ENCODE measurements around the gene RXYLT1. TPM values are rescaled to one million over a fixed set of nuclear protein-coding genes. Genes with fewer than 3 reads are reported as not detected.

Gene RXYLT1
- total and polyA plus RNA-seq, 2 donors (not counting 1 experiment from before 2014, with no cell fraction given) = 13.2 to 19.6 TPM

DNA sequence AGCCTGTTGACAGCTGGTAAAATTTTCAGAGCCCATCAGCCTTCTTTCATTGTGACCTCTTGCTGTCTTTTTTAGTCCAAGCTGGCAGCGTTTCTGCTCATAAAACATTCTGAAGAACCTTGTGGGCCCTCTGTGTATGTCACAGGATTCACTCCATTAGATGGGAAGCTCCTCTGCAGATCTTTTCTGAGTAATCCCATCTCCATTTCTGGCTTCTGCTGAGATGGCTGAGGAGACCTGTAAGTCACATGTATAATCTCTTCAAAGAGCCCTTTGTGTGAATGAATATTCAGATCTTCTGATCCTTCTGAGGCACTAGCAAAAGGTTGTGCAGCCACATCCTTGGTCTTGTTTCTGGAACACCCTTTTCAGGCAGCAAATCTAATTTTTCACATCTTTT lies 2.8 kb downstream of the RXYLT1 start:
- no peaks in the 10 kb centered on the region for H4K20me1 ChIP-seq (ENCODE audit: control insufficient read depth, extremely low read depth, insufficient read depth, low read length)
- H3K4me3 ChIP-seq (replicated peaks in 1 of 4; ENCODE audit: control extremely low read depth in 1 of 4, insufficient read depth in 1 of 4, low read depth in 3 of 4, low read length in 4 of 4) = no peak overlapping the region
- H3K27me3 ChIP-seq (ENCODE audit: control insufficient read depth, insufficient read depth, low read length) = no peaks in the 10 kb centered on the region
- no peak overlapping the region for H3K4me2 ChIP-seq (ENCODE audit: extremely low read depth, insufficient read depth, low read length)
- no peak overlapping the region for H3K9ac ChIP-seq (ENCODE audit: insufficient read depth, low read length)
- H3K9me3 ChIP-seq (ENCODE audit: control insufficient read depth, insufficient read depth, low read depth, low read length) = no peaks in the 10 kb centered on the region
- H2AFZ ChIP-seq (ENCODE audit: low read length) = no peak overlapping the region
- H3K4me1 ChIP-seq (ENCODE audit: control insufficient read depth, extremely low read depth, insufficient read depth, low read length) = no peaks in the 10 kb centered on the region
- H3K36me3 ChIP-seq (ENCODE audit: control insufficient read depth, insufficient read depth, low read length) = no peaks in the 10 kb centered on the region
- no peak for TF ChIP-seq EZH2 (IDR thresholded peaks at IDR 0.05; ENCODE audit: low read length, missing control alignments)
- TF ChIP-seq, protein P1, sequence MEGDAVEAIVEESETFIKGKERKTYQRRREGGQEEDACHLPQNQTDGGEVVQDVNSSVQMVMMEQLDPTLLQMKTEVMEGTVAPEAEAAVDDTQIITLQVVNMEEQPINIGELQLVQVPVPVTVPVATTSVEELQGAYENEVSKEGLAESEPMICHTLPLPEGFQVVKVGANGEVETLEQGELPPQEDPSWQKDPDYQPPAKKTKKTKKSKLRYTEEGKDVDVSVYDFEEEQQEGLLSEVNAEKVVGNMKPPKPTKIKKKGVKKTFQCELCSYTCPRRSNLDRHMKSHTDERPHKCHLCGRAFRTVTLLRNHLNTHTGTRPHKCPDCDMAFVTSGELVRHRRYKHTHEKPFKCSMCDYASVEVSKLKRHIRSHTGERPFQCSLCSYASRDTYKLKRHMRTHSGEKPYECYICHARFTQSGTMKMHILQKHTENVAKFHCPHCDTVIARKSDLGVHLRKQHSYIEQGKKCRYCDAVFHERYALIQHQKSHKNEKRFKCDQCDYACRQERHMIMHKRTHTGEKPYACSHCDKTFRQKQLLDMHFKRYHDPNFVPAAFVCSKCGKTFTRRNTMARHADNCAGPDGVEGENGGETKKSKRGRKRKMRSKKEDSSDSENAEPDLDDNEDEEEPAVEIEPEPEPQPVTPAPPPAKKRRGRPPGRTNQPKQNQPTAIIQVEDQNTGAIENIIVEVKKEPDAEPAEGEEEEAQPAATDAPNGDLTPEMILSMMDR (conservative IDR thresholded peaks at IDR 0.05 in 1 of 2, IDR thresholded peaks at IDR 0.05 in 1 of 2; ENCODE audit: low read depth in 1 of 2, low read length in 2 of 2) = no peak
- no peak overlapping the region for H3K27ac ChIP-seq (ENCODE audit: insufficient read depth, low read length)
- peaks cover 3% of the 10 kb centered on the region for H3K79me2 ChIP-seq (ENCODE audit: control insufficient read depth, insufficient read depth, low read length)
- no peak for DNase-seq (ENCODE audit: low read depth in 2 of 2)

DNA sequence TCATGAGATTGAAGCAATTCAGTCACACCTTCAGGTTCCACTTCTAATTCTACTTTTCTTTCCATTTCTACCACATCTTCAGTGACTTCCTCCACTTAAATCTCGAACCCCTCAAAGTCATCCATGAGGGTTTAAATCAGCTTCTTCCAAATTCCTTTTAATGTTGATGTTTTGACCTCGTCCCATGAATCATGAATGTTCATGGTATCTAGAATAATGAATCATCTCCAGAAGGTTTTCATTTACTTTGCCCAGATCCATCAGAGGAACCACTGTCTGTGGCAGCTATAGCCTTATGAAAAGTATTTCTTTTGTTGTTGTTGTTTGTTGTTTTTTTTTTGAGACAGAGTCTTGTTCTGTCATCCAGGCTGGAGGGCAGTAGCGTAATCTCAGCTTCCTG lies 7.6 kb downstream of the RXYLT1 start:
- peaks cover 2% of the 10 kb centered on the region for H3K36me3 ChIP-seq (ENCODE audit: control insufficient read depth, insufficient read depth, low read length)
- H3K79me2 ChIP-seq (ENCODE audit: control insufficient read depth, insufficient read depth, low read length) = no peaks in the 10 kb centered on the region
- no peaks in the 10 kb centered on the region for H3K9me3 ChIP-seq (ENCODE audit: control insufficient read depth, insufficient read depth, low read depth, low read length)
- H4K20me1 ChIP-seq (ENCODE audit: control insufficient read depth, extremely low read depth, insufficient read depth, low read length) = no peaks in the 10 kb centered on the region
- H3K9ac ChIP-seq (ENCODE audit: insufficient read depth, low read length) = no peak overlapping the region
- TF ChIP-seq EZH2 (IDR thresholded peaks at IDR 0.05; ENCODE audit: low read length, missing control alignments) = no peak
- TF ChIP-seq, protein P1 (conservative IDR thresholded peaks at IDR 0.05 in 1 of 2, IDR thresholded peaks at IDR 0.05 in 1 of 2; ENCODE audit: low read depth in 1 of 2, low read length in 2 of 2) = no peak
- no peak overlapping the region for H3K4me3 ChIP-seq (replicated peaks in 1 of 4; ENCODE audit: control extremely low read depth in 1 of 4, insufficient read depth in 1 of 4, low read depth in 3 of 4, low read length in 4 of 4)
- no peak overlapping the region for H2AFZ ChIP-seq (ENCODE audit: low read length)
- DNase-seq (ENCODE audit: low read depth in 2 of 2) = peak in 1 of 2 donors; percentile 29
- no peaks in the 10 kb centered on the region for H3K27me3 ChIP-seq (ENCODE audit: control insufficient read depth, insufficient read depth, low read length)
- no peak overlapping the region for H3K27ac ChIP-seq (ENCODE audit: insufficient read depth, low read length)
- H3K4me1 ChIP-seq (ENCODE audit: control insufficient read depth, extremely low read depth, insufficient read depth, low read length) = no peaks in the 10 kb centered on the region
- H3K4me2 ChIP-seq (ENCODE audit: extremely low read depth, insufficient read depth, low read length) = no peak overlapping the region

DNA sequence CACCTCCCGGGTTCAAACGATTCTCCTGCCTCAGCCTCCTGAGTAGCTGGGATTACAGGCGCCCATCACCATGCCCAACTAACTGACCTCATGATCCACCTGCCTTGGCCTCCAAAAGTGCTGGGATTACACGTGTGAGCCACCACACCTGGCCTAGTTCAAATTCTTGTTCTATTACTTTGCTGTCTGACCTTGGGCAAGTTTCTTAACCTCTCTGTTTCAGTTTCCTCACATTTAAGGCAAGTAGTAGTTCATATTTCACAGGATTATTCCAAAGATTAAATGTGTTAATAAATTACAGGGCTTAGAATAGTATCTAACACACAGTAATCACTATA lies 10.9 kb downstream of the RXYLT1 start:
- Histone ChIP-seq H3K4me1 (ENCODE audit: control insufficient read depth, extremely low read depth, insufficient read depth, low read length) (no peaks in the 10 kb centered on the region), H3K9ac (ENCODE audit: insufficient read depth, low read length) (no peak overlapping the region), H3K36me3 (ENCODE audit: control insufficient read depth, insufficient read depth, low read length) (peaks cover 2% of the 10 kb centered on the region), H3K4me2 (ENCODE audit: extremely low read depth, insufficient read depth, low read length) (no peak overlapping the region), H3K4me3 (replicated peaks in 1 of 4; ENCODE audit: control extremely low read depth in 1 of 4, insufficient read depth in 1 of 4, low read depth in 3 of 4, low read length in 4 of 4) (no peak overlapping the region), H3K79me2 (ENCODE audit: control insufficient read depth, insufficient read depth, low read length) (no peaks in the 10 kb centered on the region), H3K27me3 (ENCODE audit: control insufficient read depth, insufficient read depth, low read length) (no peaks in the 10 kb centered on the region), H2AFZ (ENCODE audit: low read length) (no peak overlapping the region), H4K20me1 (ENCODE audit: control insufficient read depth, extremely low read depth, insufficient read depth, low read length) (no peaks in the 10 kb centered on the region), H3K9me3 (ENCODE audit: control insufficient read depth, insufficient read depth, low read depth, low read length) (no peaks in the 10 kb centered on the region), H3K27ac (ENCODE audit: insufficient read depth, low read length) (no peak overlapping the region)
- DNase-seq (ENCODE audit: low read depth in 2 of 2) = no peak
- TF ChIP-seq, protein P1 (conservative IDR thresholded peaks at IDR 0.05 in 1 of 2, IDR thresholded peaks at IDR 0.05 in 1 of 2; ENCODE audit: low read depth in 1 of 2, low read length in 2 of 2) = no peak
- no peak for TF ChIP-seq EZH2 (IDR thresholded peaks at IDR 0.05; ENCODE audit: low read length, missing control alignments)

Data from fibroblast of lung (primary cell).